Ishikawa (cell line): Measurements from ENCODE around the gene TRABD2A.

Experiments
- CEBPB ChIP-seq: IDR thresholded peaks from 2 replicates; pipeline ENCODE4 v1.6.1; 2012
- CREB1 ChIP-seq: IDR thresholded peaks from 2 replicates; pipeline ENCODE4 v1.6.1; 2012; ENCODE audit warnings: low read depth
- EGR1 ChIP-seq: IDR thresholded peaks from 2 replicates; pipeline ENCODE4 v1.6.1; 2012
- REST ChIP-seq: IDR thresholded peaks from 2 replicates; pipeline ENCODE4 v1.6.1; 2012; ENCODE audit warnings: low read depth, mild to moderate bottlenecking
- TAF1 ChIP-seq: IDR thresholded peaks from 2 replicates; pipeline ENCODE4 v1.6.1; 2012; ENCODE audit warnings: low read depth, mild to moderate bottlenecking
- TCF12 ChIP-seq: IDR thresholded peaks from 2 replicates; pipeline ENCODE4 v1.6.1; 2012; ENCODE audit warnings: low read depth
- TEAD4 ChIP-seq: IDR thresholded peaks from 2 replicates; pipeline ENCODE4 v1.6.1; 2012
- USF1 ChIP-seq: IDR thresholded peaks from 2 replicates; pipeline ENCODE4 v1.6.1; 2012
- YY1 ChIP-seq: IDR thresholded peaks from 2 replicates; pipeline ENCODE4 v1.6.1; 2012; ENCODE audit warnings: low read depth
- ZBTB7A ChIP-seq: IDR thresholded peaks from 2 replicates; pipeline ENCODE4 v1.6.1; 2012; ENCODE audit warnings: low read depth

GRCh38 chr2:84904717-84905174, 23.9 kb upstream of the TRABD2A start:
- no peak for TF ChIP-seq TCF12
- no peak for TF ChIP-seq USF1
- TF ChIP-seq TAF1: no peak
- no peak for TF ChIP-seq CEBPB
- TF ChIP-seq ZBTB7A: no peak
- no peak for TF ChIP-seq EGR1
- no peak for TF ChIP-seq TEAD4
- no peak for TF ChIP-seq REST
- no peak for TF ChIP-seq YY1
- TF ChIP-seq CREB1: no peak
